ENCODE results near the gene SLAMF1. TPM values are rescaled to one million over a fixed set of nuclear protein-coding genes. Genes with fewer than 3 reads are reported as not detected.
A peak's percentile ranks its signal among the peaks of the same experiment; 100 is the strongest.

SLAMF1 gene
- total and polyA plus RNA-seq, 9 of the 15 experiments (the other 6 are each of a cell fraction or from before 2014, with no cell fraction given) = 0.04 to 0.17 (median 0.11) TPM; not detected in 4

GRCh38 chr1:160645386-160646130 is 1.3 kb downstream of the SLAMF1 start:
- no peaks in the 10 kb centered on the region for H3K79me2 ChIP-seq (ENCODE audit: control insufficient read depth, insufficient read depth, low read length)
- peaks cover 2% of the 10 kb centered on the region; the same call in 1 of the 2 replicates for H3K9me3 ChIP-seq (replicated peaks; ENCODE audit: control insufficient read depth, insufficient read depth, low read depth, low read length)
- intact Hi-C loops (cut with micrococcal nuclease) = no loop called here
- H3K4me1 ChIP-seq (replicated peaks in 1 of 2; ENCODE audit: control insufficient read depth in 2 of 2, insufficient read depth in 2 of 2, low read length in 2 of 2) = peaks cover 0 to 13% of the 10 kb centered on the region in 2 experiments; a peak in 4 of 5 replicates
- no peak overlapping the region for H3K4me2 ChIP-seq (ENCODE audit: insufficient read depth, low read length)
- ChIA-PET CTCF (ENCODE audit: low intra/inter-chr PET ratio) (no interaction called here), POLR2A (no interaction called here)
- H3K9ac ChIP-seq (ENCODE audit: insufficient read depth in 1 of 2, low read depth in 2 of 2, low read length in 2 of 2) = no peak overlapping the region
- no peak overlapping the region for H3K4me3 ChIP-seq
- no peaks in the 10 kb centered on the region for H3K36me3 ChIP-seq (ENCODE audit: control insufficient read depth, insufficient read depth, low read length)
- H3K27ac ChIP-seq (ENCODE audit: extremely low read depth, low read depth, low read length) = no peak overlapping the region
- peak overlapping the region; percentile 51 for H2AFZ ChIP-seq (ENCODE audit: low read depth, low read length)
- DNase-seq (ENCODE audit: extremely low read depth in 1 of 4, low spot score in 3 of 4) (no peak), FAIRE-seq (no peak), ATAC-seq (no peak)
- H3K27me3 ChIP-seq (ENCODE audit: control insufficient read depth in 2 of 2, insufficient read depth in 2 of 2, low read length in 2 of 2) = no peaks in the 10 kb centered on the region
- BruUV-seq (replicated peaks) = no TSS peak
- WGBS (ENCODE audit: insufficient coverage, low coverage, missing lambda C conversion rate) = 30% methylated on average over 12 of the region's 13 CpGs
- in situ Hi-C loops (cut with MboI) = no loop called here
- no peaks in the 10 kb centered on the region for H4K20me1 ChIP-seq (replicated peaks; ENCODE audit: control insufficient read depth, insufficient read depth, low read length)
- no peaks in the 10 kb centered on the region for H3K9me1 ChIP-seq (ENCODE audit: control insufficient read depth, insufficient read depth, low read length)
- TF ChIP-seq ATF6 (CRISPR knock-in tag; IDR thresholded peaks at IDR 0.05) (no peak), SRSF7 (optimal IDR thresholded peaks at IDR 0.05; ENCODE audit: low read depth, low read length) (no peak), EHMT2 (IDR thresholded peaks at IDR 0.05) (no peak), ZSCAN32 (CRISPR knock-in tag; IDR thresholded peaks at IDR 0.05) (no peak), RBM15 (IDR thresholded peaks at IDR 0.05; ENCODE audit: insufficient read depth, low read length) (no peak), ZNF263 (CRISPR knock-in tag; IDR thresholded peaks at IDR 0.05; ENCODE audit: borderline replicate concordance) (no peak), SP2 (IDR thresholded peaks at IDR 0.05; ENCODE audit: extremely low read depth, low read depth, low read length, poor library complexity, severe bottlenecking) (no peak), MCM3 (IDR thresholded peaks at IDR 0.05) (no peak), ZFP91 (CRISPR knock-in tag; IDR thresholded peaks at IDR 0.05) (no peak), NELFE (IDR thresholded peaks at IDR 0.05; ENCODE audit: insufficient read depth, insufficient read length) (no peak), BMI1 (IDR thresholded peaks at IDR 0.05; ENCODE audit: low read length) (no peak), PBX2 (CRISPR knock-in tag; IDR thresholded peaks at IDR 0.05; ENCODE audit: low read depth) (no peak), PBX2 (tag; conservative IDR thresholded peaks at IDR 0.05; ENCODE audit: low read depth) (no peak), TAF9B (IDR thresholded peaks at IDR 0.05; ENCODE audit: partially characterized antibody) (no peak), ZBTB34 (CRISPR knock-in tag; IDR thresholded peaks at IDR 0.05) (no peak)
